NT2/D1 (cell line): Measurements from ENCODE around the gene GPX4.
A peak's percentile ranks its signal among the peaks of the same experiment; 100 is the strongest.

Experiments
- DNase-seq: peaks from one replicate; pipeline ENCODE4 v3.0.0-alpha.2; 2011; ENCODE audit warnings: low read depth, low spot score
- H3K27me3 ChIP-seq: 2 replicates; pipeline ENCODE4 v1.6.0; 2011; ENCODE audit warnings: mild to moderate bottlenecking; ENCODE audit not compliant: insufficient read length, insufficient read depth
- H3K36me3 ChIP-seq: 2 replicates; pipeline ENCODE4 v1.6.1; 2011; ENCODE audit warnings: mild to moderate bottlenecking, low read length, mixed read lengths; ENCODE audit not compliant: insufficient read depth, insufficient read length
- H3K4me1 ChIP-seq: 2 replicates; pipeline ENCODE4 v1.5.1; 2011; ENCODE audit not compliant: insufficient read depth, insufficient read length
- H3K4me3 ChIP-seq: 2 replicates; pipeline ENCODE4 v1.5.1; 2011; ENCODE audit warnings: low read depth; ENCODE audit not compliant: insufficient read length
- H3K9ac ChIP-seq: 2 replicates; pipeline ENCODE4 v1.6.0; 2011; ENCODE audit warnings: low read depth; ENCODE audit not compliant: insufficient read length
- H3K9me3 ChIP-seq: 2 replicates; pipeline ENCODE4 v1.5.1; 2011; ENCODE audit warnings: mild to moderate bottlenecking, low read length; ENCODE audit not compliant: insufficient read depth
- SUZ12 ChIP-seq: IDR thresholded peaks from 2 replicates; pipeline ENCODE4 v1.6.1; 2011; ENCODE audit not compliant: insufficient read length, insufficient read depth; ENCODE audit errors: extremely low read depth
- YY1 ChIP-seq: IDR thresholded peaks from 2 replicates; pipeline ENCODE4 v1.6.1; 2011; ENCODE audit not compliant: insufficient read length, insufficient read depth
- ZNF274 ChIP-seq: IDR thresholded peaks from 2 replicates; pipeline ENCODE4 v1.6.1; 2011; ENCODE audit warnings: mild to moderate bottlenecking, low read depth, low read length

GPX4 gene

GRCh38 chr19:1070576-1070930, 33.2 kb upstream of the GPX4 start:
- peak overlapping the region; percentile 73 for H3K9ac ChIP-seq
- H3K4me1 ChIP-seq: peaks cover 18% of the 10 kb centered on the region
- TF ChIP-seq ZNF274 (no peak), SUZ12 (no peak), YY1 (no peak)
- H3K9me3 ChIP-seq: no peaks in the 10 kb centered on the region
- peaks cover 26% of the 10 kb centered on the region for H3K27me3 ChIP-seq
- H3K36me3 ChIP-seq: peaks cover 18% of the 10 kb centered on the region
- DNase-seq: peak; percentile 47
- H3K4me3 ChIP-seq: peak overlapping the region; percentile 68

DNA sequence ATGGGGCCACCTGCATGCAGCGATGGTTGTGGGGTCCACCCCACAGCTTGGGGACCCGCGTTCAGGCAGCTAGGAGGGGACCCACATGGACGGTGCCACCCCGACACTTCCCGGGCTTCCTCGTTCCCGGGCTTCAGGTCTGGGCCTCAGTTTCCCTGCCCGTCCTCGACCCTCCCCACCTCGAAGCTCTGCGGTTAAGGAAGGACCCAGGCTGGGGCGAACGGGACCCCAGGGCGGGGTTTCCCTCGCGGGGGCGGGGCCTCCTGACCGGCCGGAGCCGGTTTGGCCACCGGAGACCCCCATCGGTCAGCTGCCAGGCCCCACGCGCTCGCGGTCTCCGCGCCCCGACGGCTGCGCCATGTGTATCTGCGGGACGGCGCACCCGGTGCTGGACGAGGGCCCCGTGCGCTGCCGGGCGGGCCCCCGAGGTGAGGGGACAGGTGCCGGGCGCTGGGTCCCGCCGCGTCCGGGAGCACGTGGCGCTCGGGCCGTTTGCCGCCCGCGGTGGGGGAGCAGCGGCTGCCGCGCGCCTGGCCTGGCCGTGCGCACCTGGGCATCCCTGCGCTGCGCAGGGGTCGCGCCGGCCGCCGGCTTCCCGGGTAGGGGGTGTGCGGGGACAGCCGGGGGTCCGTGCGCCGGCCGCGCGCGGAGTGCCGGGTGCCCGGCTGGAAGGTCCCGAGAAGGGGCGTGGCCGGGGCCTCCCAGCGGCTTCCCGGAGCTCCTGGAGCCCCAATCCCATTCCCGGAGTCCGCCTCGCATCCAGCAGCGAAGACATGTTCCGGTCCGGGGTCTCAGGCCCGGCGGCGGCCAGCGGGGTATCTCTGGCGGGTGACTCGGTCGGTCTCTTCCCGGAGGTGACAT, 32.6 kb upstream of the GPX4 start:
- peak overlapping the region; percentile 73 for H3K9ac ChIP-seq
- no peaks in the 10 kb centered on the region for H3K9me3 ChIP-seq
- DNase-seq: no peak
- peaks cover 15% of the 10 kb centered on the region for H3K4me1 ChIP-seq
- H3K4me3 ChIP-seq: peak overlapping the region; percentile 68
- TF ChIP-seq ZNF274 (no peak), SUZ12 (no peak), YY1 (no peak)
- peaks cover 23% of the 10 kb centered on the region for H3K36me3 ChIP-seq
- H3K27me3 ChIP-seq: peaks cover 26% of the 10 kb centered on the region

- Histone ChIP-seq H3K9ac (no peak overlapping the region), H3K36me3 (peaks cover 23% of the 10 kb centered on the region), H3K4me1 (peaks cover 8% of the 10 kb centered on the region), H3K4me3 (no peak overlapping the region), H3K27me3 (peaks cover 17% of the 10 kb centered on the region), H3K9me3 (no peaks in the 10 kb centered on the region)
- TF ChIP-seq ZNF274 (no peak), YY1 (no peak), SUZ12 (no peak)
- no peak for DNase-seq
Observed at GRCh38 chr19:1072371-1073015, 31.3 kb upstream of the GPX4 start.

- H3K27me3 ChIP-seq: peaks cover 10% of the 10 kb centered on the region
- DNase-seq: no peak
- peaks cover 10% of the 10 kb centered on the region for H3K4me1 ChIP-seq
- no peaks in the 10 kb centered on the region for H3K9me3 ChIP-seq
- no peak overlapping the region for H3K9ac ChIP-seq
- no peak for TF ChIP-seq SUZ12
- no peak for TF ChIP-seq ZNF274
- no peak for TF ChIP-seq YY1
- H3K4me3 ChIP-seq: no peak overlapping the region
- peaks cover 27% of the 10 kb centered on the region for H3K36me3 ChIP-seq
Observed at GRCh38 chr19:1073063-1073955, 30.5 kb upstream of the GPX4 start.

- peaks cover 10% of the 10 kb centered on the region for H3K4me1 ChIP-seq
- H3K9ac ChIP-seq: no peak overlapping the region
- no peak for TF ChIP-seq ZNF274
- TF ChIP-seq YY1: no peak
- no peak for TF ChIP-seq SUZ12
- H3K36me3 ChIP-seq: peaks cover 27% of the 10 kb centered on the region
- no peaks in the 10 kb centered on the region for H3K9me3 ChIP-seq
- H3K4me3 ChIP-seq: no peak overlapping the region
- peaks cover 3% of the 10 kb centered on the region for H3K27me3 ChIP-seq
- no peak for DNase-seq
Observed at GRCh38 chr19:1073956-1074517, 29.8 kb upstream of the GPX4 start.

DNA sequence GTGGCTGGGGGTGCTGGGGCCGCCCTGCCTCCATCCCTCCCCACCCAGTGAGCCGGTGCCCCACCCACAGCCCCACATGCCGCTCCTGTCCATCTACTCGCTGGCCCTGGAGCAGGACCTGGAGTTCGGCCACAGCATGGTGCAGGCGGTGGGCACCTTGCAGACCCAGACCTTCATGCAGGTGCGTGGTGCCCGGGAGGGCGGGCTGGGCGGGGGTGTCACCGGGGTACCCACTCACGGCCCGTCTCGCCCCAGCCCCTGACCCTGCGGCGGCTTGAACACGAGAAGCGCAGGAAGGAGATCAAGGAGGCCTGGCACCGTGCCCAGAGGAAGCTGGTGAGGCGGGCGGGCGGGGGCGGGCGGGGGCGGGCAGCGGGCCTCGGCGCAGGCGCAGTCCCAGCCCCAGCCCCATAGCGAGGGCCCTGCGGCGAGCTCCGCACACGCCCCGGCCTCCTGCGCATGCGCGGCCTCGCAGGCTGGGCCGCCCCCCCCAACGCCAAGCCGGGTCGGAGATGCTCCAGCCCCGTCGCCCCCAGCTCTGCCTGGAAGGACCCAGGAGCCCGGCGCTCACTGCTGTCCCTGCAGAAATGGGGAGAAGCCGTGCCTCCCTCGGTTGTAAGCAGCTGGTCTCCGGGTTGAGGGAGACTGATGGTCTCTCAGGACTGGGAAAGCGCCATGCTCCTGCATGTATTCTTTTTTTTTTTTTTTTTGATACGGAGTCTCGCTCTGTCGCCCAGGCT, 29.1 kb upstream of the GPX4 start:
- H3K27me3 ChIP-seq: peaks cover 3% of the 10 kb centered on the region
- no peak for DNase-seq
- no peaks in the 10 kb centered on the region for H3K9me3 ChIP-seq
- no peak overlapping the region for H3K9ac ChIP-seq
- no peak overlapping the region for H3K4me3 ChIP-seq
- TF ChIP-seq YY1 (no peak), ZNF274 (no peak), SUZ12 (no peak)
- peaks cover 31% of the 10 kb centered on the region for H3K36me3 ChIP-seq
- peaks cover 10% of the 10 kb centered on the region for H3K4me1 ChIP-seq
